Karpas-422 (cell line): ENCODE data around the gene ZNF512B. TPM values are rescaled to one million over a fixed set of nuclear protein-coding genes. Genes with fewer than 3 reads are reported as not detected.

Source experiments
- DNase-seq: peaks from one replicate; pipeline ENCODE4 v3.0.0-alpha.2; 2015
- H2AFZ ChIP-seq: fragments of 200-600 bp; sonication (generic); 2 replicates; pipeline ENCODE4 v1.6.1; 2014; ENCODE audit warnings: antibody characterized with exemption, low read length, mixed read lengths
- H3K27ac ChIP-seq: fragments of 200-600 bp; sonication (generic); 2 replicates; pipeline ENCODE4 v1.5.1; 2014; ENCODE audit warnings: mild to moderate bottlenecking, low read length, moderate library complexity
- H3K27me3 ChIP-seq: fragments of 200-600 bp; sonication (generic); 2 replicates; pipeline ENCODE4 v1.6.1; 2014; ENCODE audit warnings: low read length, mixed read lengths
- H3K36me3 ChIP-seq: fragments of 200-600 bp; sonication (generic); 2 replicates; pipeline ENCODE4 v1.6.1; 2014; ENCODE audit warnings: low read length, mixed read lengths; ENCODE audit not compliant: insufficient read depth
- H3K4me1 ChIP-seq: fragments of 200-600 bp; sonication (generic); 2 replicates; pipeline ENCODE4 v1.6.1; 2014; ENCODE audit warnings: mild to moderate bottlenecking, low read length, mixed read lengths
- H3K4me2 ChIP-seq: fragments of 200-600 bp; sonication (generic); 2 replicates; pipeline ENCODE4 v1.6.1; 2014; ENCODE audit warnings: low read length, low read depth, mild to moderate bottlenecking; ENCODE audit not compliant: poor library complexity, severe bottlenecking
- H3K4me3 ChIP-seq: fragments of 200-600 bp; sonication (generic); 2 replicates; pipeline ENCODE4 v1.5.1; 2014; ENCODE audit warnings: mild to moderate bottlenecking, antibody characterized with exemption, low read length, mixed read lengths
- H3K79me2 ChIP-seq: fragments of 200-600 bp; sonication (generic); 2 replicates; pipeline ENCODE4 v1.6.1; 2014; ENCODE audit warnings: mild to moderate bottlenecking, low read length, mixed read lengths
- H3K9ac ChIP-seq: fragments of 200-600 bp; sonication (generic); 2 replicates; pipeline ENCODE4 v1.6.0; 2014; ENCODE audit warnings: low read length
- H3K9me2 ChIP-seq: fragments of 200-600 bp; sonication (generic), shearing (Covaris generic); replicated peaks from 2 replicates; pipeline ENCODE4 v1.6.0; 2014; ENCODE audit warnings: mild to moderate bottlenecking, low read length, moderate library complexity; ENCODE audit not compliant: insufficient read depth
- H3K9me3 ChIP-seq: fragments of 300-700, 200-600 bp; sonication (generic); 2 replicates; pipeline ENCODE4 v1.6.1; 2014; ENCODE audit warnings: low read length, mixed read lengths
- H4K20me1 ChIP-seq: fragments of 200-600 bp; sonication (generic); 2 replicates; pipeline ENCODE4 v1.6.1; 2014; ENCODE audit warnings: mild to moderate bottlenecking, antibody characterized with exemption, low read length, low read depth; ENCODE audit not compliant: insufficient read depth
- total RNA-seq: library from RNA; depleted of rRNA; stranded (reverse); fragments of >200 nt; shearing (Covaris generic); gene quantifications from 2 replicates; pipeline ENCODE4 v1.2.3, GENCODE V29; 2014; ENCODE audit warnings: low replicate concordance

The ZNF512B gene
- total RNA-seq, 1 experiment from 2014 or later = 4.2 TPM

DNA sequence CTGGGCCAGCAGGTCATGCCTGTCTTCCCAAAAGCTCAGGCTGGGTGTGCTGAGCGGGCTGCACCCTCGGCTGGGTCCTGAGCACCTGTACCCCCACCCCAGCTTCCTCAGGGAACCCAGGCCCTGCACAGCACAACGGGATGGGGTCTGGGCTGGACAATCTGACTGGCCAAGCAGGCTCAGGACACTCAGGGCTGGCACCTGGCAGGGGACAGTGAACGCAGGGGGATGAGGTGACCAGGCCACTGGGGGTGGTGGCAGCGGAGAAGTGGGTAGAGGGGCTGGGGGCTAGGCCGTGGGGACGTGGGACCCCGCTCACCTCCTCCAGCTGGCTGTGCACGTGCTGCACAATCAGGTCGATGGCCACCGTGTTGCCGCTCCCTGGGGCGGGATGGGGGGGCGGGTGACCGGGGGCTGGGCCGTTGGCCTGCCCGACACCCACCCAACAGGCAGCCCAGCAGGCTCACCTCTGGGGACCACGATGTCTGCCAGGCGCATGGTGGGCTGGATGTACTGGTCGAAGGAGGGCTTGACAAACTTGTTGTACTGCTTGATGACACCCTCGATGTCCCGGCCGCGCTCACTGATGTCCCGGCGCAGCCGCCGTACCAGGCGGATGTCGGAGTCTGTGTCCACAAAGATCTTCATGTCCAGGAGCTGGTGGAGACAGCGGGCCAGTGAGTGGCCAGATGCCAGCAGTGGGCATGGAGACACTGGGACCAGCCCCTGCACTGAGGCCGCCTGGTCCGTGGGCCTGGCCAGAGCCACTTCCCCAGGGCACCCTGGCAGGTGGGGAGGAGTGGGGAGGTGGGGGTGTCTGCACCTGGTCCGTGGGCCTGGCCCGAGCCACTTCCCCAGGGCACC is 25.4 kb downstream of the ZNF512B start:
- Histone ChIP-seq H3K79me2 (peaks cover 42% of the 10 kb centered on the region), H3K9ac (no peak overlapping the region), H3K4me2 (no peak overlapping the region), H3K9me2 (no peaks in the 10 kb centered on the region), H3K36me3 (peaks cover 10% of the 10 kb centered on the region; the same call in 1 of the 2 replicates), H3K4me1 (peaks cover 9% of the 10 kb centered on the region), H3K9me3 (no peaks in the 10 kb centered on the region), H2AFZ (no peak overlapping the region), H3K4me3 (no peak overlapping the region), H4K20me1 (peaks cover 31% of the 10 kb centered on the region), H3K27me3 (no peaks in the 10 kb centered on the region), H3K27ac (no peak overlapping the region)
- DNase-seq = no peak

DNA sequence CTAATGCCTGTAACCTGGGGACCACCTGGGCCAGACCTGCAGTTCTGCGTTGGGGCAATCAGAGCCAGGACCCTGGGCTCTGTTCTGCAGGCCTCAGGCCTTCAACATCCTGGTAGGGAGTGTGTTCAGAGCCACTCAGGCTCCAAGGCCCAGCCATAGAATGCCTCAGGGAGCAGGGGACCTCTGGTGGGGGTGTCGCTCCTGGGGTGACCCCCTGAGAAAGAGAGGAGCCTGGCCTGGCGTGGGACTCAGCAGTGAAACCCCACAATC is 26.0 kb downstream of the ZNF512B start:
- Histone ChIP-seq H3K4me3 (no peak overlapping the region), H3K4me2 (no peak overlapping the region), H3K79me2 (peaks cover 37% of the 10 kb centered on the region), H3K9me3 (no peaks in the 10 kb centered on the region), H3K27me3 (no peaks in the 10 kb centered on the region), H3K36me3 (peaks cover 10% of the 10 kb centered on the region; the same call in 1 of the 2 replicates), H2AFZ (no peak overlapping the region), H3K9ac (no peak overlapping the region), H3K9me2 (no peaks in the 10 kb centered on the region), H4K20me1 (peaks cover 25% of the 10 kb centered on the region), H3K27ac (no peak overlapping the region), H3K4me1 (peaks cover 3% of the 10 kb centered on the region)
- no peak for DNase-seq

DNA sequence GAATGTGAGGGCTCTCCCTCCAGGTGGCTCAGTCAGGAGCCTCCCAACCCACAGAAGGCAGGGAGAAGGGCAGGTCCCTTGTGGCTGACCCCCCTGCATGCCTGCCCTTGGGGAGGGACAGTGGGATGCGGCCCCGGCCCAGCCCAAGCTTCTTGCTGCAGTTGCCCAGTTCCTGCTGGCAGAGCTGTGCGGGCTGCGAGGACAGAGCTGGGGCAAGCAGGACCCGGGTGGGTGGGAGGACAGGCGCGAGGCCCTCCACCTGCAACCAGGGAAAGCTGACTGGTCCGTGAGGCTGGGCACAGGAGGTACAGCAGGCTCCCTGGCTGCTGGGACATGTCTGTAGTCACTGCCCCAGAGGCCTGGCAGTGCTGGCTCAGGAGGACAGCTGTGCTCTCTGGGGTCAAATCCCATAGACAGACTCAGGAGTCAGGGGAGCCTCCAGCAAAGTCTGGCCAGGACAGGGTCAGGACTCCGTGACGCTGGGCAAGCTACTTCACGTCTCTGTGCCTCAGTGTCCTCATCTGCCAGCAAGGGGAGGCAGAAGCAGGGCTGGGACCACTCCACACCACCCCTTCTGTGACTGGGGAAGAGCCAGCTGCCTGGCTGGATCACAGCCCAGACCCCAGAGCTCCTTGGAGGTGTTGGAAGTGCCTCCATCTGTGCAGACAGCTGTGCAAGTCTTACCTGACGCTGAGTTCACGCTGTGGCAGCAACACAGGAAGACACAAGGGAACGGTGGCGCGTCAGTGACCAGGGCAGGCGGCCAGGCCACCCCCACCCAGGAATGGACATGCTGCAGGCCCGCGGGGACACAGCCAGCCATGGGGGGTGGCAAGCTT is 26.5 kb downstream of the ZNF512B start:
- H3K4me3 ChIP-seq = no peak overlapping the region
- no peaks in the 10 kb centered on the region for H3K9me2 ChIP-seq
- no peak for DNase-seq
- no peak overlapping the region for H3K27ac ChIP-seq
- no peak overlapping the region for H3K4me2 ChIP-seq
- H3K9ac ChIP-seq = no peak overlapping the region
- H3K9me3 ChIP-seq = no peaks in the 10 kb centered on the region
- H4K20me1 ChIP-seq = peaks cover 20% of the 10 kb centered on the region
- H3K79me2 ChIP-seq = peaks cover 31% of the 10 kb centered on the region
- no peaks in the 10 kb centered on the region for H3K4me1 ChIP-seq
- H3K27me3 ChIP-seq = no peaks in the 10 kb centered on the region
- no peak overlapping the region for H2AFZ ChIP-seq
- peaks cover 9% of the 10 kb centered on the region; the same call in 1 of the 2 replicates for H3K36me3 ChIP-seq

DNA sequence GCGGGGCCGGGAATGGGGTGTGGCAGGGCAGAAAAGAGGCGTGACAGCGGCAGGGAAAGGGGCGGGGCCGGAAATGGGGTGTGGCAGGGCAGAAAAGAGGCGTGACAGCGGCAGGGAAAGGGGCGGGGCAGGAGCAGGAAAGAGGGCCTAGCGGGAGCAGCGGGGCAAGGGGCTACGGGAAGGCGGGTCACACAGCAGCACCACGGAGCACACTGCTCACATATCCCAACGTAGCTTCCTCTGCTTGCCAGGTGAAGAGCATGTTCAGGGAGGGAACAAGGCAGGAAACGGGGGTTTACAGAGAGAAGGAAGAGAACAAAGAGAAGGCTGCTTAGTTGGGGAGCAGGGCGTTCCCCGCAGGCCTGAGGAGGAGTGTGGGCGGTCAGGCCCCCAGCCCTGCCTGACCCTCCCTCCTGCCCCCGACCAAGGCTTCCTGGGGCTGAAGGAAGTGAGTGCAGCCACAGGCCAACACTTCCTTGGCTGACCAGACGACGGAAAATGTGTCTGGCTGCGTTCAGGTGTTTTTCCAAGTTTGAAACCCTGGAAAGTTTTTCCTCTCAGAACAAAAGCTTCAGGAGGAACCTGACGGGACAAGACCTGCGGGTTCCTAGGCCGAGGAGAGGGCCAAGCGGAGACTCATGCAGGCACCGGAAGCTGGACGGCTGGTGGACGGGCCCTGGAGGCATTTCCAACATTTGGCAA is 27.3 kb downstream of the ZNF512B start:
- 0 out of 2 replicates have a peak, but pooled peaks cover 4% of the 10 kb centered on the region for H3K36me3 ChIP-seq
- H3K4me3 ChIP-seq = no peak overlapping the region
- no peaks in the 10 kb centered on the region for H3K4me1 ChIP-seq
- H3K9me2 ChIP-seq = no peaks in the 10 kb centered on the region
- no peak overlapping the region for H3K27ac ChIP-seq
- peaks cover 24% of the 10 kb centered on the region for H3K79me2 ChIP-seq
- no peak overlapping the region for H3K4me2 ChIP-seq
- H4K20me1 ChIP-seq = peaks cover 12% of the 10 kb centered on the region; the same call in 1 of the 2 replicates
- no peaks in the 10 kb centered on the region for H3K9me3 ChIP-seq
- no peak overlapping the region for H2AFZ ChIP-seq
- peak; percentile 69 for DNase-seq
- no peak overlapping the region for H3K9ac ChIP-seq
- H3K27me3 ChIP-seq = no peaks in the 10 kb centered on the region

DNA sequence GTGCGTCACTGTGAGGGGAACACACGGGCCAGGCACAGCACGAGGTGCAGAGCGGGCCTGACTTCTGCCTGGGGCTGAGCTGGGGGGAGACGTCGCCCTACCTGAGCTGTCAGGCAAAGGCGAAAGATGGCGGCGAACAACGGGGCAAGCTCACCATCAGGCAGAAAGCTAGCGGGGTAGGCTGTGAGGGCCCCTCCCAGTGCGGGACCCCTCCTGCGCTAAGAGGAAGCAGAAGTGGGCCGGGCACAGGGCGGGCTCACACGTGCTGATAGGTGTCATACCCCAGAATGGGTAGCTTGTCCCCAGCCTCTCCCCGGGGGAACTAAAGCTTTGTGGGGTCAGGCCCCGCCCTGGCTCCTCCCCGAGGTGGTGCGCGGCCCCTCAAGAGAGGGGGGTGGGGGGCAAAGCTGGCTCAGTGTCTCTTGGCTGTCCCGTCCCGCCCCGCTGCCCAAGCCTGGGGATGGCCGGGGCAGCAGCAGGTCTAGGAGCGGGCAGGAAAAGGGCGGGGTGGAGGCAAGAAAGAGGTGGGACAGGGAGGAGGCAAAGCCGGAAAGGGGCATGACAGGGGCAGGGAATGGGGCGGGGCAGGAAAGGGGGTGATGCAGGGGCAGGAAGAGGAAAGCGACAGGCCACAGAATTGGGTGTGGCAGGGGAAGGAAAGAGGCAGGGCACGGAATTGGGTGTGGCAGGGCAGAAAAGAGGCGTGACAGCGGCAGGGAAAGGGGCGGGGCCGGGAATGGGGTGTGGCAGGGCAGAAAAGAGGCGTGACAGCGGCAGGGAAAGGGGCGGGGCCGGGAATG is 28.2 kb downstream of the ZNF512B start:
- Histone ChIP-seq H4K20me1 (peaks cover 8% of the 10 kb centered on the region; the same call in 1 of the 2 replicates), H3K9me2 (no peaks in the 10 kb centered on the region), H3K36me3 (0 out of 2 replicates have a peak, but pooled peaks cover 4% of the 10 kb centered on the region), H3K79me2 (peaks cover 15% of the 10 kb centered on the region), H3K9ac (no peak overlapping the region), H3K27me3 (no peaks in the 10 kb centered on the region), H3K27ac (no peak overlapping the region), H3K9me3 (no peaks in the 10 kb centered on the region), H3K4me1 (no peaks in the 10 kb centered on the region), H3K4me2 (no peak overlapping the region), H2AFZ (no peak overlapping the region), H3K4me3 (no peak overlapping the region)
- no peak for DNase-seq

DNA sequence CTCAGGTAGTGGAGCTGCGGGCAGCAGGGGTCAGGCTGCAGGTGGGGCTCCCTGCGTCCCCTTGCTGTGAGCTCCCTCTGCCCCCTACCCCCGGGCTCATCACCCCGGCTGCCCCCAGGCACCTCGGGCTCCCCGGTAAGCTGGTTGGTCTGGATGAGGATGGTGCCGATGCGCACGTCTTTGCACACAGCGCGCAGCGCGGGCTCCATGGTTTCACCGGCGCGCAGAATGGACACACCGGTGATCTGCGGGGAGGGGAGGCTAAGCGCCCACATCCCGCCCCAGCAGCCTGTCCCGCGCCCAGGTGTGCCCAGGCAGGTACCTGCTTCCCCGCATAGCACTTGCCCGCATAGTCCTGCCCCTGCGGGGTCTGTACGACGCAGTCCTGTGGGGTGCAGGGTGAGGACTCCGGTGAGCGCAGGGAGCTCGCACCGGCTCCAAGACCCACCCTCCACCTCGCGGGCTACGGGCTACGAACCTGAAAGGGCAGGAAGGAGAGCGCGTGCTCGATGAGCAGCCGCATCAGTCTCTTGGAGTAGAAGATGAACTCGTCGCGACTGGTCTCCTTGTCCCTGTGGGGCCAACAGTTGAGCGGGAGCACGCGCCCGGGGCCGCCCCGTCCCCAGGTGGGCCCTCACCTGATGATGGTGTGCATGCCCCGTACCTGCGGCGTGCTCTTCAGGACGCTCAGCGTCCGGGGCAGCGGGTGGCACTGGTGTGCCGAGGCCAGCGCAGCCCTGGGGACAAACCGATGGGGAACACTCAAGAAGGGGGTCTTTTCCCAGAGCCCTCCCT is 29.1 kb downstream of the ZNF512B start:
- no peak overlapping the region for H2AFZ ChIP-seq
- H3K4me3 ChIP-seq = no peak overlapping the region
- H3K9me3 ChIP-seq = no peaks in the 10 kb centered on the region
- H3K36me3 ChIP-seq = 0 out of 2 replicates have a peak, but pooled peaks cover 4% of the 10 kb centered on the region
- no peaks in the 10 kb centered on the region for H3K4me1 ChIP-seq
- DNase-seq = no peak
- no peak overlapping the region for H3K4me2 ChIP-seq
- no peak overlapping the region for H3K9ac ChIP-seq
- H3K27ac ChIP-seq = no peak overlapping the region
- no peaks in the 10 kb centered on the region for H3K9me2 ChIP-seq
- H4K20me1 ChIP-seq = peaks cover 8% of the 10 kb centered on the region; the same call in 1 of the 2 replicates
- no peaks in the 10 kb centered on the region for H3K27me3 ChIP-seq
- H3K79me2 ChIP-seq = peaks cover 7% of the 10 kb centered on the region

DNA sequence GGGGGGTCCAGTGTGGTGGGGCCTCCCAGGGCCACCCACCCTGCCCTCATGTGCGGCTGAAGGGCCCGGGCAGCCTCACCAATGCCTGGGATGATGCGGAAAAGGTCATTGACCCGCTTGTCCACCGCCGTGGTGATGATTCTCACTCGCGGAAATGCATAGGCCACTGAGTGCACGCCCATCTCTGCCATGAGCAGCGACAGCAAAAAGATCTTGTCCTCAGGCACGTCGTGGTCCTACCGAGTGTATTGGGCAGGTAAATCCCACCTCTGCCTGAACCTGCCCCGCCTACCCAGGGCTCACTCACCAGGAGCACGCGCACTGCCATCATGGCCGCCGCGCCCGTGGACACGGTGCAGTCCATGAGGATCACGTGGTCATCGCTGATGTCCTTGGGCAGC is 29.7 kb downstream of the ZNF512B start:
- no peaks in the 10 kb centered on the region for H3K27me3 ChIP-seq
- 0 out of 2 replicates have a peak, but pooled peaks cover 4% of the 10 kb centered on the region for H3K36me3 ChIP-seq
- H3K9me2 ChIP-seq = no peaks in the 10 kb centered on the region
- H4K20me1 ChIP-seq = peaks cover 4% of the 10 kb centered on the region; the same call in 1 of the 2 replicates
- DNase-seq = no peak
- H3K27ac ChIP-seq = no peak overlapping the region
- H3K4me3 ChIP-seq = no peak overlapping the region
- no peaks in the 10 kb centered on the region for H3K9me3 ChIP-seq
- no peak overlapping the region for H2AFZ ChIP-seq
- peaks cover under 1% of the 10 kb centered on the region for H3K79me2 ChIP-seq
- H3K9ac ChIP-seq = no peak overlapping the region
- no peaks in the 10 kb centered on the region for H3K4me1 ChIP-seq
- H3K4me2 ChIP-seq = no peak overlapping the region
